CD4-positive, alpha-beta T cell treated with Interleukin-15 for 4 hours (primary cell): Measurements from ENCODE around the gene TECPR2.
"Not testable (repeated sequence)": the region's sequence is repeated elsewhere in the genome, so short reads cannot be mapped to it uniquely, and the experiment has no call there.

Experiments
- DNase-seq: peaks from one replicate; pipeline ENCODE4 v3.0.0-alpha.2; 2020; ENCODE audit warnings: low spot score

Gene TECPR2, protein sequence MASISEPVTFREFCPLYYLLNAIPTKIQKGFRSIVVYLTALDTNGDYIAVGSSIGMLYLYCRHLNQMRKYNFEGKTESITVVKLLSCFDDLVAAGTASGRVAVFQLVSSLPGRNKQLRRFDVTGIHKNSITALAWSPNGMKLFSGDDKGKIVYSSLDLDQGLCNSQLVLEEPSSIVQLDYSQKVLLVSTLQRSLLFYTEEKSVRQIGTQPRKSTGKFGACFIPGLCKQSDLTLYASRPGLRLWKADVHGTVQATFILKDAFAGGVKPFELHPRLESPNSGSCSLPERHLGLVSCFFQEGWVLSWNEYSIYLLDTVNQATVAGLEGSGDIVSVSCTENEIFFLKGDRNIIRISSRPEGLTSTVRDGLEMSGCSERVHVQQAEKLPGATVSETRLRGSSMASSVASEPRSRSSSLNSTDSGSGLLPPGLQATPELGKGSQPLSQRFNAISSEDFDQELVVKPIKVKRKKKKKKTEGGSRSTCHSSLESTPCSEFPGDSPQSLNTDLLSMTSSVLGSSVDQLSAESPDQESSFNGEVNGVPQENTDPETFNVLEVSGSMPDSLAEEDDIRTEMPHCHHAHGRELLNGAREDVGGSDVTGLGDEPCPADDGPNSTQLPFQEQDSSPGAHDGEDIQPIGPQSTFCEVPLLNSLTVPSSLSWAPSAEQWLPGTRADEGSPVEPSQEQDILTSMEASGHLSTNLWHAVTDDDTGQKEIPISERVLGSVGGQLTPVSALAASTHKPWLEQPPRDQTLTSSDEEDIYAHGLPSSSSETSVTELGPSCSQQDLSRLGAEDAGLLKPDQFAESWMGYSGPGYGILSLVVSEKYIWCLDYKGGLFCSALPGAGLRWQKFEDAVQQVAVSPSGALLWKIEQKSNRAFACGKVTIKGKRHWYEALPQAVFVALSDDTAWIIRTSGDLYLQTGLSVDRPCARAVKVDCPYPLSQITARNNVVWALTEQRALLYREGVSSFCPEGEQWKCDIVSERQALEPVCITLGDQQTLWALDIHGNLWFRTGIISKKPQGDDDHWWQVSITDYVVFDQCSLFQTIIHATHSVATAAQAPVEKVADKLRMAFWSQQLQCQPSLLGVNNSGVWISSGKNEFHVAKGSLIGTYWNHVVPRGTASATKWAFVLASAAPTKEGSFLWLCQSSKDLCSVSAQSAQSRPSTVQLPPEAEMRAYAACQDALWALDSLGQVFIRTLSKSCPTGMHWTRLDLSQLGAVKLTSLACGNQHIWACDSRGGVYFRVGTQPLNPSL (N-terminal part only)

GRCh38 chr14:102362545-102363181 is at the start of gene TECPR2, which contains the start of gene CINP:
Gene TECPR2, plus strand, starts transcription at chr14:102362941. Its CDS starts 13,781 bp downstream, at chr14:102376722.
Gene CINP, minus strand, starts transcription at chr14:102362890. Its CDS starts 39 bp downstream, at chr14:102362851.
- DNase-seq, result peak; percentile 93

DNA sequence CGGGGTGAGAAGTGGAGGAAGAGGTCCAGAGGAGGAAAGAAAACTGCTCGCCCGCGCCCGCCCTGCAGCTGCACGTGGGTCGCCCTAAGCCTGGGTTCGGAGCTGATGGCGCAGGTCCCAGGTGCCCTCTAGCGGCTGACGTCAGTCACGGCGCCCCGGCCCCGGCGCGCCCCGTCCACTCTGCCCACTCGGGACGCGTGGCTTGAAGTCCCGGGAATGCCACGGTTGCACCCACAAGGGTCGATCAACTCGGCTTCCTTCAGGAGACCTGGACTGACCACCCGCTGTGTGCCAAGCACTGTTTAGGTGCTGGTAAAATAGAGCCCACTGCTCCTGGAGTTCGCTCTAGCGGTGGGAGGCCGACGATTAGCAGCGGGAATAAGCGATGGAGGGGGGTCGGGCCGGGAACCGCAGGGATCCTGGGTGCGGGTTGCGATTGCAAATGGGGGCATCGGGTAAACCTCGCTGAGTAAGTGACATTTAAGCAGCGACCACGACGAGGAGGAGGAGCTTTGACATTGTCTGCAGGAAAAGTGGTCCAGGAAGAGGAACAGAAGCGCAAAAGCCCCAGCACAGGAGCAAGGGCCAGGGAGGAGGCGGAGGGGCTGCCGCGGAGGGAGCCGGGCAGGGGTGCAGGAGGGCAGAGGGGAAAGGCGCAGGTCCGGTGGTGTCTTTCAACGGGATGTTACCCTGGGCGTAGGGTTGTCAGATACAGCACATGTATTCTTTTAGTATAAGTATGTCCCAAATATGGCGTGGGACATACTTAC is 48.3 kb upstream of the TECPR2 start:
- peak; percentile 80 for DNase-seq

- DNase-seq, result no peak
These were observed 47.6 kb upstream of the TECPR2 start for GRCh38 chr14:102315121-102315520.

- peak; percentile 32 for DNase-seq
These were observed 46.4 kb upstream of the TECPR2 start for GRCh38 chr14:102316338-102316742.

DNA sequence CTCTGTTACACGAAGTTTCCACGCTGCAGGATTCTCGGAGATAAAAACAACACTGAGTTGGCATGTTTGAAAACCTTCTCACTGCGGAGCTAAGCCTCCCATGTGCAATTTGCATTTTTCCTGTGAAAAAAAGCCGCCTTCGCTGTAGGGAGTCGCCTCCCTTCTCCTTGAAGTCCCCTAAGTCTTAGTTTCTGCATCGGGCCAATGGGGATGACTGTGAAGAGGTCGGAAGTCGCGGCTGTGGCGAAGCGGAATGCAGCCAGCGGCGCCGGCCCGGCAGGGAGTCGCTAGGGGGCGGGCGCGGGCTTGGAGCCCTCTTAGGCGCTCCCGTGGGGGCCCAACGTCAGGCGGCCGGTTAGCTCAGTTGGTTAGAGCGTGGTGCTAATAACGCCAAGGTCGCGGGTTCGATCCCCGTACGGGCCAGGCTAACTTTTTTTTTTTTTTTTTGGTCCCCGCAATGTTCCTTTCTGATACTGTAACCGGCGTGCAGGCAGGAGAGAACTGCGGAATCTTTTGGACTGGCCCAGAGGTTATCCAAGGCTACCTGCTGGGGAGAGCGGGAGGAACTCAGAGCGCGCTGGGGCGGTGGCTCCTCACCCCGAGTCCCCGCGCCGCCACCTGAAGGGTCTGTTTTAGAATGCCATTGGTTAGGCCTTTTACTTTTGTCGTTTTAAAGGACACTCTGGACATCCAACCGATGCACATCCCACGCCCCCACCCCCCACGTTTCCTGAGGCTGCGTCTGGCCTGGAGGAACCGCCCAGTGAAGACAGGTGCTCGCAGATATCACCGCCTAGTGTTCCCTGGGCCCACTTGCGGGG is 45.8 kb upstream of the TECPR2 start:
- DNase-seq, result peak; percentile 95

DNA sequence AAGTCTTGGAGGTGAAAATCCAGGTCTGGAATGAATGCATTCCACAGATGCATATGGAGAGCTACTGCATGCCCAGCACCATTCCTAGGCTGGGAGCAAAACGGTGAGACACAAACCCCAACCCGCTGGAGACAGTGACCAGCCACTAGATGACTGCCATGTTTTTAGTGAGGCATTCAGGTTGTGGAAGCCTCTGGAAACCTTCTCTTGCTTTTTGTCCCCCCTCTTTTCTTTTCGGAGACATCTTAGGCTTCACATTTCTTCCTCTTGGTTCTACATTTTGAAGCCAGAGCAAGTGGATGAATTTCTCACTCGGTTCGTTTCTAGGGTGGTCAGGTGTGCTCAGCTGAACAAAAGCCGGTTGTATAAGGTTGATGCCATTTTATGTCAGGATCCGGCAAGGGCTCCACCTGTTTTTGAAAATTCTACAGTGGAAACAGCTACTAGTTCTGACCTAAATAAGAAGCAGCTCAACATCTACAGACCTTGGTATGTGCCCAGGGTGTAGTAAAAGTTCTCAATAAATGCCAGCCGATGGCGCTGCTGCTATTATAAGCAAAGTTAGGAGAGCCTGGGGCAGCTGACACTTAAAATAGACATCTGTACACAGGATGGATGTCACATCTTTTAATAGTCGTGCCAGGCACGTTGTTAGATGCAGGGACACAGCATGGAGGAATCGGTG is 45.0 kb upstream of the TECPR2 start:
- DNase-seq, result no peak

- no peak for DNase-seq
These were observed 43.9 kb upstream of the TECPR2 start for GRCh38 chr14:102318781-102319276.

DNA sequence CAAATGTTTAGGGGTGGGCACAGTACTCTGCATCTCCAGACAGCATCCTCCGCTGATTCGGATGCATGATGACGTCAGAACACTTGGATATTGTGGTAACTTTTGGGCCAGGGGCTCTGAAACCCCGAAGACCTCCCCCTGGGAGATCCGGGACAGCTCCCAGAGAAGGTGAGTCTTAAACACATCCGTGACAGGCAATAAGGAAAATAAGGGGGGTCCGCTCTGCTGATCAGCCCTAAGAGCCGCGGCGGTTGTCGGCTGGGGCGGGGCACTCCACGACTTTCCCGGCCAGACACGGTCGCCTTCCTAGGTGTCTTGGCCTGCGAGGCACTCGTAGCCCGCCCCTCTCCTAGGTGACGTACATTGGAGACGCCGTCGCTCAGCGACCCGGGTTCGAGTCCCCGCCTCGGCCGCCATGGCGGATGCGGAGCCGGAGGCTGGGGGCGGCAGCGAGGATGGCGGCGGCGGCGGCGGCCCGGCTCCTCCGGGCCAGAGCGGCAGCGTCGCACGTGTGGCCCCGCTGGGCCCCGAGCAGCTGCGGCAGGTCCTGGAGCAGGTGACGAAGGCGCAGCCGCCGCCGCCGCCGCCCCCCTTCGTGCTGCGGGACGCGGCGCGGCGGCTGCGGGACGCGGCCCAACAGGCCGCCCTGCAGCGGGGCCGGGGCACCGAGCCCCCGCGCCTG is 43.2 kb upstream of the TECPR2 start, which contains the start of gene ZNF839:
Gene ZNF839, plus strand, starts transcription at position 396 of the 682 bp plus-strand sequence. Its CDS starts 20 bp downstream, at position 416.
- peak; percentile 95 for DNase-seq

GRCh38 chr14:102320033-102320660 is 42.6 kb upstream of the TECPR2 start:
- peak; percentile 41 for DNase-seq

DNA sequence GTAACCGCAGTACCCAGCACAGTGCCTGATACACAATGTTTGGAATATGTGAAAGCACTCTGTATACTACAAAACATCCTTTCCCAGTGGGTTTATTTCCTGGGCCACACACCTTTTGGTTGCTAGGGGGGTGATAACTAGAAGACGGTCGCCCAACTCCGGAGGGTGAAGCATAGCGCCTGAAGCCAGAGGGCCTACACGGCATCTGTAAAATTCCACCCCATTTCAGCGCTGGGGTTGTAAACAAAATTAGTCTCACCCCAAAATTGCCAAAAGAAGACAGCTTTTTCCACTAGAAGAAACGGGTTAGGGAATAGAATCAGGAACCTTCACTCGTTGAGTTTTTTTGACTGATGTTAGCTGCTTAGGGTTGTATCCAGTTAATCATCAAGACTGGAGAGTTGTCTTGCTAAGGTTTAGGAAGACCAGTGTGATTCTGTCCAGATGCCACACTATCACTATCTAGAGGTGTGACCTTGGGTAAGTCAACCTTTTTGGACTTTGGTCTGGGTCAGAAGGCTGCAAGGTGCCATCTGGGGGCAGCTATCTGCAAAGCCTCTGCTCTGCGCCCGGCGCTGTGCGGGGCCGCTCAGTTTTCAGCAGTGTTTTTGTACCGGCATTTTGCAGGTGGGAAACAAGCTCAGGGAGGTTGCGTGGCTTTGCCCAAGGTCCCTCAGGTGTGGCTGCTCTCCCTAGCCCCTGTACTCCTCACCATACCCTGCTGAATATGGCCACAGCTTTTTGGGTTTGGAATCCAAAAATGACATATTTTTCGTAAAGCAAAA is 41.9 kb upstream of the TECPR2 start:
- no peak for DNase-seq

DNA sequence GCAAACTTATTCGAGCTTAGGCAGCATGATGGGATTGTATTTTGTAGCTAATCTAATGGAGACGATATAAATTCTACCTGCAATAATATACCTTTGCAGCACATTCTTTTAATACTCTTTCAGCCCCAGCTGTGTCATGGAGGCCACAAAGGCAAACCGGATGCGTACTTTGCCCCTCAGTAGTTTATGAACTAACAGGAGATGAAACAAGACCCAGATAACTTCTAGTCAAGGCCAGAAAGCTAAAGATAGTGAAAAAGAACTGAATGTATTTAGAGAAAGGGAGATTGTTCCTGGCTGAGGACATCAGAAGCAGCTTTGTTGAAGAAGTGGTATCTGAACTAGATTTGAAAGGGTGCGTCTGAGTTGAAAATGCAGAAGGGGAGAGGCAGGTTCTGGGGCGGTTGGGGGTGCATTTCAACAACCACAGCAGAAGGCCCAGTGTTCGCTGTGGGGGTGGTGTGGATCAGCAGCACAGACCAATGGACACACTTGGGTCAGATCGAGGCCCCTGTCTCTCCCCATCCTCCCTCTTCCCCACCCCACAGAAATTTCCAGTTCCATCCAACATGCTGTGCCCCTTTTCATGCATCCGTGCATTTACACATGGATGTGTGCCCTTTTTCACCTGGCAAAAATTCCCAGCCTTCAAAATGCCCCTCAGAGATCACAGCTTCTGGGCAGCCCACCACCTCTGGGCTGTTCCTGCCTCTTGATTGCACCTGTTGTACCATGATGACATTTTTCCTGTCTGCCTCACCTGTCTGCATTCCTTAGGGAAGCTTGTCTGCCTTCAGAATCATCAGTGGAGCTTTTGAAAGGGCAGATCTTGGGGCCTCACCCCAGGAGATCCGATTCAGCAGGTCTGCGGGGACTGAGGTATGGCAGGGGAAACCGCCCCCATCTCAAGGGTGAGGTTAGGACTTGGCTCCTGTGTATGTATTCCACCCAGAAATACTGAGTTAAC is 41.0 kb upstream of the TECPR2 start:
- no peak for DNase-seq

- DNase-seq, result peak; percentile 27
These were observed 39.6 kb upstream of the TECPR2 start for GRCh38 chr14:102323102-102323501.

- no peak for DNase-seq
These were observed 36.9 kb upstream of the TECPR2 start for GRCh38 chr14:102325791-102326345.

DNA sequence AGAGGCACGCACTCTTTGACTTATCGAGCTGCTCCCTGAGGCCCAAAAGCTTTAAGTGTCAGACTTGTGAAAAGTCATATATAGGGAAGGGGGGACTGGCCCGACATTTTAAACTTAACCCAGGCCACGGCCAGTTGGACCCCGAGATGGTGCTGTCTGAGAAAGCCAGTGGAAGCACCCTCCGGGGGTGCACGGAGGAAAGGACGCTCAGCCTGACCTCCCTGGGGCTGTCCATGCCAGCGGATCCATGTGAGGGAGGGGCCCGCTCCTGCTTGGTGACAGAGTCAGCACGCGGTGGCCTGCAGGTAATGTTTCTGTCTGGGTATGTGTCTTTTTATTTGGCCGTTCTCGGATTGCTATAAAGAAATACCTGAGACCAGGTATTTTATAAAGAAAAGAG is 36.2 kb upstream of the TECPR2 start:
- no peak for DNase-seq

GRCh38 chr14:102329381-102329780 is 33.4 kb upstream of the TECPR2 start:
- not testable (repeated sequence) for DNase-seq
